Bronchial epithelial cell (primary cell): ENCODE results near the gene LENG1. TPM values are rescaled to one million over a fixed set of nuclear protein-coding genes. Genes with fewer than 3 reads are reported as not detected.

Experiments
- DNase-seq: peaks from one replicate; pipeline ENCODE4 v3.0.0-alpha.2; 2010; ENCODE audit warnings: low read depth
- FAIRE-seq: peaks from 2 replicates; lab custom pipeline; 2011; peaks lifted over from hg19 to GRCh38; lab: Jason Lieb, UNC
- H3K27me3 ChIP-seq: 2 replicates; pipeline ENCODE4 v1.5.1; 2011; ENCODE audit warnings: low read length; ENCODE audit not compliant: control insufficient read depth, insufficient read depth
- H3K36me3 ChIP-seq: 2 replicates; pipeline ENCODE4 v1.5.1; 2011; ENCODE audit warnings: low read length; ENCODE audit not compliant: control insufficient read depth, insufficient read depth
- H3K4me3 ChIP-seq: 2 replicates; pipeline ENCODE4 v1.5.1; 2011; ENCODE audit warnings: mild to moderate bottlenecking, low read depth, low read length, control low read depth
- total RNA-seq: library from RNA; depleted of rRNA; stranded (reverse); fragments of >200 nt; gene quantifications from 2 replicates; pipeline ENCODE4 v1.2.1, GENCODE V29; 2014
- TF ChIP-seq, protein P1 (sequence below): IDR thresholded peaks from 2 replicates; pipeline ENCODE4 v1.5.1; 2011; ENCODE audit warnings: mild to moderate bottlenecking, moderate library complexity, low read length, control low read depth, inconsistent platforms; ENCODE audit not compliant: insufficient read depth, severe bottlenecking

The LENG1 gene
- total RNA-seq, 1 donor from 2014 or later: 9.7 TPM

DNA sequence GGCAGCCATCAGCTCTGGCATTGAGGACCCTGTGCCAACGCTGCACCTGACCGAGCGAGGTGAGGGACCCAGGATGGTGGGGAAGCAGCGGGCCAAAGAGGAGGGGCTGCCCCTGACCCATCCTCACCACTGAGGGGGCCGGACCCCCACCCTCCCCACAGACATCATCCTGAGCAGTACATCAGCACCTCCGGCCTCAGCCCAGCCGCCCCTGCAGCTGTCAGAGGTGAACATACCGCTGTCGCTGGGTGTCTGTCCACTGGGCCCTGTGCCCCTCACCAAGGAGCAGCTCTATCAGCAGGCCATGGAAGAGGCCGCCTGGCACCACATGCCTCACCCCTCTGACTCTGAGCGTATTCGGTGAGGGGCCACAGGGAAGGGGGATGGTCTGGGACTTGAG lies 7.3 kb downstream of the LENG1 start:
- Histone ChIP-seq H3K4me3 (no peak overlapping the region), H3K36me3 (peaks cover 61% of the 10 kb centered on the region), H3K27me3 (no peaks in the 10 kb centered on the region)
- TF ChIP-seq, protein P1, sequence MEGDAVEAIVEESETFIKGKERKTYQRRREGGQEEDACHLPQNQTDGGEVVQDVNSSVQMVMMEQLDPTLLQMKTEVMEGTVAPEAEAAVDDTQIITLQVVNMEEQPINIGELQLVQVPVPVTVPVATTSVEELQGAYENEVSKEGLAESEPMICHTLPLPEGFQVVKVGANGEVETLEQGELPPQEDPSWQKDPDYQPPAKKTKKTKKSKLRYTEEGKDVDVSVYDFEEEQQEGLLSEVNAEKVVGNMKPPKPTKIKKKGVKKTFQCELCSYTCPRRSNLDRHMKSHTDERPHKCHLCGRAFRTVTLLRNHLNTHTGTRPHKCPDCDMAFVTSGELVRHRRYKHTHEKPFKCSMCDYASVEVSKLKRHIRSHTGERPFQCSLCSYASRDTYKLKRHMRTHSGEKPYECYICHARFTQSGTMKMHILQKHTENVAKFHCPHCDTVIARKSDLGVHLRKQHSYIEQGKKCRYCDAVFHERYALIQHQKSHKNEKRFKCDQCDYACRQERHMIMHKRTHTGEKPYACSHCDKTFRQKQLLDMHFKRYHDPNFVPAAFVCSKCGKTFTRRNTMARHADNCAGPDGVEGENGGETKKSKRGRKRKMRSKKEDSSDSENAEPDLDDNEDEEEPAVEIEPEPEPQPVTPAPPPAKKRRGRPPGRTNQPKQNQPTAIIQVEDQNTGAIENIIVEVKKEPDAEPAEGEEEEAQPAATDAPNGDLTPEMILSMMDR: no peak
- FAIRE-seq (no peak), DNase-seq (no peak)

DNA sequence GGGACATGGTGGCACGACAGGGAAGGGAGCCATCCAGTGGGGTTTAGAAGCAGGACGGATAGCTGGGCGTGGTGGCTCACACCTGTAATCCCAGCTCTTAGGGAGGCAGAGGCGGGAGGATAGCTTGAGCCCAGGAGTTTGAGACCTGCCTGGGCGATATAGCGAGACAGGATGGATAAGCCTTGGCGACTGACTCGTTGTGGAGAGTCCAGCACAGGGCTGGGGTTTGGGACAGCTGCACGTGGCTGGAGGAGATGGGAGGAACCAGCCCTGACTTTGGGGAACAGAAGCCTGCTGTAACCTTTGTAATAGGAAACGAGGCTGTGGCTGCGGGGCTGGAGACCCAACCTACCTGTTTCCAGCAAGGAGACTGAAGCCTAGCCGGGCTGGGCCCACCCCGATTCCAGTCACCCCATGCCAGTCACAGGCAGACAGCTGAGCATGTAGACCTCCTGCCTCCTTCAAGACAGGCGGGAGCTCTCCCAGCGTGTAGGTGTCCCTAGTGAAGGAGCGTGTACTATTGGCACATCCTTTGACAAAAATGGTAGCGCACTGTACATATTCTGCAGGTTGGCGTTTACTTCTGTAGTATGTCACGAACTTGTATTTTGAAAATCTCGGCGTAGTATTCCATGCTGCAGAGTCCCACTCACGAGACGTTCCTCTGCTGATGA lies 8.0 kb downstream of the LENG1 start:
- FAIRE-seq (no peak), DNase-seq (no peak)
- Histone ChIP-seq H3K36me3 (peaks cover 62% of the 10 kb centered on the region), H3K27me3 (no peaks in the 10 kb centered on the region), H3K4me3 (no peak overlapping the region)
- TF ChIP-seq, protein P1: no peak

DNA sequence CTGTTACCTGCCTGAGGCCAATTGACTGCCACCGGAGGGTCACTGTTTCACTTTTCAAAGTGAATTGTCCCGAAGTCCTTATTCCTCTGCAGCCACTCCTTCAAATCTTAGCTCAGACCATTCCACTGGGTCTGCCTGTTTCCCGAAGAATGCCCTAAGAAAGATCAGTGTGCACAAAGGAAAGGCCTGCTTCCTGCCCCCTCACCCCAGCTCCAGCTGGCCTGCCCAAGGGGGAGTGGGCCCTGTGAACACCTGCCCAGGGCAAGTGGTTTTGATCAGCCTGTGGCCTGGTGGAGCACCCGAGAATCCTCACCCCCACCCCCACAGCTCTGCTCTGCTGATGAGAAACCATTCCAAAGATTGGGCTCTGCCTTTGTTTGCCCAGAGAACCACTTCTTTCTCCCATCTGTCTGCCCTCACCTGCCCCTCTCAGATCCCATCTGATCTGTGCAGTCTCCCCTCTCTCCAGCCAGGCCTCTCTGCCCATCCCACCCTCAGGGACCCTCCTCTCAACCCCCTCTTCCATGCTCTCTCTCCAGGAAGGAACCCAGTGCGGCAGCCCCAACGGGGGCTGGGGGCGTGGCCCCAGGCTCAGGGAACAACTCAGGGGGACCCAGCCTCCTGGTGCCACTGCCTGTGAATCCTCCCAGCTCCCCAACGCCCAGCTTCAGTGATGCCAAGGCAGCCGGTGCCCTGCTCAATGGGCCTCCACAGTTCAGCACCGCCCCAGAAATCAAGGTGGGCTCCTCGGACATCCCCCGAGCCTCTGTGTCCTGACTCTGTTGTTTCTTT lies 10.3 kb downstream of the LENG1 start:
- TF ChIP-seq, protein P1: no peak
- no peak for FAIRE-seq
- no peak overlapping the region for H3K4me3 ChIP-seq
- no peak for DNase-seq
- no peaks in the 10 kb centered on the region for H3K27me3 ChIP-seq
- H3K36me3 ChIP-seq: peaks cover 63% of the 10 kb centered on the region

DNA sequence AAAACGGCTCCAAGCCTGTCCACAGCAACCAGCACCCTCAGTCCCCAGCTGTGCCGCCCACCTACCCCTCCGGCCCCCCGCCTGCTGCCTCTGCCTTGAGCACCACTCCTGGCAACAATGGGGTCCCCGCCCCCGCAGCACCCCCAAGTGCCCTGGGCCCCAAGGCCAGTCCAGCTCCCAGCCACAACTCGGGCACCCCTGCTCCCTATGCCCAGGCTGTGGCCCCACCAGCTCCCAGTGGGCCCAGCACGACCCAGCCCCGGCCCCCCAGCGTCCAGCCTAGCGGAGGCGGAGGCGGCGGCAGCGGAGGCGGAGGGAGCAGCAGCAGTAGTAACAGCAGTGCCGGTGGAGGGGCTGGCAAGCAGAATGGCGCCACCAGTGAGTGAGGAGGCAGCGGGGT lies 11.4 kb downstream of the LENG1 start:
- Histone ChIP-seq H3K27me3 (no peaks in the 10 kb centered on the region), H3K4me3 (no peak overlapping the region), H3K36me3 (peaks cover 68% of the 10 kb centered on the region)
- TF ChIP-seq, protein P1: no peak
- FAIRE-seq: no peak
- DNase-seq: no peak

DNA sequence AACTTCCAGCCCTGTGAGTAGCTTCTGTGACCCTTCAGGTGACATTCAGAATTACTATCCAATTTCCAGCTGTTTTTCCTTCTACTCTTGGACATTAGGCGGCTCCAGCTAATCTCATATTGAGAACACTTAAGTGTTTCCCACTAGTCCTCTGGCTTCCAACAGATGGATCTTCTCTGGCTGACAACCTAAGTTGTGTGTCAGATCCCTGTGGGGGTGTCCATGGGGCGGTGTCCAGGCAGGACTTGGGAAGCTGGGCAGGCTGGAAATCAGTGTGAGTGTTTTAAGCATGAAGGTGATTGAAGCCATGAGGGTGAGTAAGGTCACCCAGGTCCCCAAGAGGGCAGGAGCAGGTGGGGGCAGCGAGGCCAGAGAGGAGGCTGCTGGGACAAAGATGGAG lies 11.8 kb downstream of the LENG1 start:
- no peak for FAIRE-seq
- no peak for DNase-seq
- TF ChIP-seq, protein P1: no peak
- no peaks in the 10 kb centered on the region for H3K27me3 ChIP-seq
- peaks cover 69% of the 10 kb centered on the region for H3K36me3 ChIP-seq
- no peak overlapping the region for H3K4me3 ChIP-seq
